Suprapubic skin (tissue), 3 donors: ENCODE results near the gene KATNIP.

Experiments used
- POLR2A ChIP-seq, 2 donors: fragments of 450-650 bp; IDR thresholded peaks; one replicate each; pipeline ENCODE4 v1.6.1; 2017; ENCODE audit warnings: antibody characterized with exemption in 2 of 2, mild to moderate bottlenecking in 2 of 2, moderate library complexity in 2 of 2
- TF ChIP-seq, protein P1 (sequence below), 2 donors: fragments of 200-600 bp in 1 of 2; fragments of 450-650 bp in 1 of 2; sonication (generic) in 1 of 2; IDR thresholded peaks; one replicate each; pipeline ENCODE4 v1.5.1; 2016 to 2019; ENCODE audit warnings: antibody characterized with exemption in 2 of 2, mild to moderate bottlenecking in 1 of 2, moderate library complexity in 1 of 2

GRCh38 chr16:27515874-27516353, 34.0 kb upstream of the KATNIP start:
- TF ChIP-seq POLR2A (IDR thresholded peaks at IDR 0.05) = no peak
- TF ChIP-seq, protein P1, sequence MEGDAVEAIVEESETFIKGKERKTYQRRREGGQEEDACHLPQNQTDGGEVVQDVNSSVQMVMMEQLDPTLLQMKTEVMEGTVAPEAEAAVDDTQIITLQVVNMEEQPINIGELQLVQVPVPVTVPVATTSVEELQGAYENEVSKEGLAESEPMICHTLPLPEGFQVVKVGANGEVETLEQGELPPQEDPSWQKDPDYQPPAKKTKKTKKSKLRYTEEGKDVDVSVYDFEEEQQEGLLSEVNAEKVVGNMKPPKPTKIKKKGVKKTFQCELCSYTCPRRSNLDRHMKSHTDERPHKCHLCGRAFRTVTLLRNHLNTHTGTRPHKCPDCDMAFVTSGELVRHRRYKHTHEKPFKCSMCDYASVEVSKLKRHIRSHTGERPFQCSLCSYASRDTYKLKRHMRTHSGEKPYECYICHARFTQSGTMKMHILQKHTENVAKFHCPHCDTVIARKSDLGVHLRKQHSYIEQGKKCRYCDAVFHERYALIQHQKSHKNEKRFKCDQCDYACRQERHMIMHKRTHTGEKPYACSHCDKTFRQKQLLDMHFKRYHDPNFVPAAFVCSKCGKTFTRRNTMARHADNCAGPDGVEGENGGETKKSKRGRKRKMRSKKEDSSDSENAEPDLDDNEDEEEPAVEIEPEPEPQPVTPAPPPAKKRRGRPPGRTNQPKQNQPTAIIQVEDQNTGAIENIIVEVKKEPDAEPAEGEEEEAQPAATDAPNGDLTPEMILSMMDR (IDR thresholded peaks at IDR 0.05) = peak in 1 of 2 donors; percentile 58
